Adrenal gland (tissue), 12 donors: ENCODE results near the gene MYT1. TPM values are rescaled to one million over a fixed set of nuclear protein-coding genes. Genes with fewer than 3 reads are reported as not detected.
A peak's percentile ranks its signal among the peaks of the same experiment; 100 is the strongest.

ENCODE experiments used
- DNase-seq, 7 donors: peaks; one replicate each; pipeline ENCODE4 v3.0.0-alpha.2; 2019 to 2020
- H3K27ac ChIP-seq, 5 donors: fragments of 200-600 bp; sonication (generic) in 4 of 5; 1 replicate in 3 of 5; 2 replicates in 2 of 5; pipeline versions ENCODE4 v1.5.1 to v1.8.0; 2016 to 2020; ENCODE audit warnings: mild to moderate bottlenecking in 1 of 5
- H3K27me3 ChIP-seq: fragments of 200-600 bp; 2 replicates; pipeline ENCODE4 v1.8.0; 2021
- H3K36me3 ChIP-seq, 2 donors: fragments of 200-600 bp; replicated peaks in 1 of 2; 1 replicate in 1 of 2; 2 replicates in 1 of 2; pipeline versions ENCODE4 v1.5.1 to v1.8.0; 2018 to 2022
- H3K4me1 ChIP-seq, 2 donors: fragments of 200-600 bp; replicated peaks in 1 of 2; 1 replicate in 1 of 2; 2 replicates in 1 of 2; pipeline versions ENCODE4 v1.5.1 to v1.8.0; 2018 to 2021
- H3K4me3 ChIP-seq, 4 donors: fragments of 200-600 bp; sonication (generic) in 3 of 4; one replicate each; pipeline ENCODE4 v1.5.1; 2016 to 2018
- H3K9me3 ChIP-seq, 3 donors: fragments of 200-600 bp; sonication (generic) in 1 of 3; replicated peaks in 1 of 3; 1 replicate in 2 of 3; 2 replicates in 1 of 3; pipeline versions ENCODE4 v1.5.1 to v1.8.0; 2016 to 2021
- CTCF ChIP-seq, 6 experiments: fragments of 450-650 bp in 4 of 6; fragments of 200-600 bp in 2 of 6; sonication (generic) in 1 of 6; IDR thresholded peaks; 1 replicate in 5 of 6; 2 replicates in 1 of 6; pipeline versions ENCODE4 v1.5.1 to v1.8.0; 2016 to 2021; ENCODE audit warnings: antibody characterized with exemption in 6 of 6, mild to moderate bottlenecking in 2 of 6, moderate library complexity in 1 of 6
- POLR2A ChIP-seq, 2 donors: fragments of 450-650 bp; IDR thresholded peaks; one replicate each; pipeline ENCODE4 v1.6.1; 2017; ENCODE audit warnings: antibody characterized with exemption in 2 of 2, mild to moderate bottlenecking in 2 of 2, moderate library complexity in 1 of 2
- WGBS, 4 donors: extraction: QIAGEN DNeasy Blood & Tissue Kit in 2 of 4; methylation state at CpG; one replicate each; pipeline versions ENCODE4 v1.1.5 to v1.1.7; 2013 to 2017; 5-methylcytosine and 5-hydroxymethylcytosine counted together
- intact Hi-C, 2 donors: fragments of 100-400 bp; cut with DNase I; formaldehyde crosslinking; loops; one replicate each; pipeline versions ENCODE4 v1.14.1 to v1.15.0; 2022 to 2023
- polyA plus RNA-seq, 3 donors: library from polyadenylated mRNA; stranded (reverse); fragments of 200-250 nt in 2 of 3; fragments of 350-450 nt in 1 of 3; fragmentation: Illumina TruSeq in 1 of 3; extraction: RNeasy Lipid Tissue Mini Kit (QIAGEN cat#74804) in 1 of 3; gene quantifications; one replicate each; pipeline ENCODE4 v1.2.3, GENCODE V29; 2013 to 2014
- total RNA-seq, 9 donors: library from RNA; depleted of rRNA in 4 of 9; stranded (reverse); fragments of >200 nt in 4 of 9; fragments of 120-200 nt in 1 of 9; fragmentation: NEBNext Ultra II Directional in 1 of 9; extraction: Animal tissue kit (Norgen Biotek cat#: 25700) in 1 of 9; gene quantifications; one replicate each; pipeline versions ENCODE4 v1.1.0 to v1.2.4, GENCODE V29; 2013 to 2023
- donor health status: healthy with polysubstance abuse.
- donor health status: Bipolar disorder and iron deficiency.
- donor health status: DM: yes; HTN: yes; CAD: no.
- donor health status: DM: no; HTN: no; CAD: no.
- donor health status: DM: no; HTN: no; CAD: no.
- donor health status: DM: yes; HTN: yes; CAD: no.

Gene MYT1
- total and polyA plus RNA-seq, 12 donors: 0.61 to 8.5 (median 2.7) TPM

- intact Hi-C loops: no loop called here
- peaks cover 8 to 36% of the 10 kb centered on the region in 2 donors for H3K4me1 ChIP-seq
- no peak for DNase-seq
- TF ChIP-seq POLR2A (IDR thresholded peaks at IDR 0.05): no peak
- no peak for TF ChIP-seq CTCF (IDR thresholded peaks at IDR 0.05)
- 82 to 92% (median 83%) methylated on average over 15 to 17 of the region's 17 CpGs for WGBS, 4 donors
- no peaks in the 10 kb centered on the region for H3K27me3 ChIP-seq
- no peaks in the 10 kb centered on the region for H3K36me3 ChIP-seq
- no peaks in the 10 kb centered on the region for H3K9me3 ChIP-seq
- no peak overlapping the region for H3K4me3 ChIP-seq
- no peak overlapping the region for H3K27ac ChIP-seq
Measured at GRCh38 chr20:64220891-64221527, 56.8 kb downstream of the MYT1 start.

DNA sequence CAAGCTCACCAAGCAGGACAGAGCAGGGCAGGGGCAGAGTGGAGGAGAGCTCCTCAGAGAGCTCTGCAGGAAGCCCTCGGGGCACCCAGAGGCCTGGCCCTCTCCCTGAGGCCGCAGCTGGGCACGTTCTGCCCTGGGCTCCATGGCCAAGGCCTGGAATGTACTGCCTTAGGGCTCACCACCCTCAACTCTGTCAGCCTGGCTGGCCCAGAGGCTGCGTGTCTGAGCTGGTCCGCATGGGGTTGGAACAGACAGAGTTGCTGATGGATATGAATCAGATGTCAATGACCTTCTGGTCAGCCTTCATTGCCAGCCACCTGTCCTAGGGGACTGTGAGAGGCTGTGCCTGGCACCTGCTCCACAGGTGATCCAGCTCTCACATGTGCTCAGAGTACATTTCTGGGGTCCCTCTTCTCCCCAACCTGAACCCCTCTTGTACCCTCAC lies 58.1 kb downstream of the MYT1 start:
- no peaks in the 10 kb centered on the region for H3K36me3 ChIP-seq
- H3K27ac ChIP-seq: peak overlapping the region in 3 of 5 donors; percentile 10 to 67 (median 61)
- H3K4me3 ChIP-seq: no peak overlapping the region
- 40 to 60% (median 44%) methylated on average over 1 to 5 of the region's 5 CpGs for WGBS, 4 donors
- peak in 6 of 7 donors; percentile 56 to 80 (median 63) for DNase-seq
- H3K9me3 ChIP-seq: no peaks in the 10 kb centered on the region
- H3K27me3 ChIP-seq: no peaks in the 10 kb centered on the region
- TF ChIP-seq CTCF (IDR thresholded peaks at IDR 0.05) (no peak), POLR2A (IDR thresholded peaks at IDR 0.05) (peak in 1 of 2 donors; percentile 21)
- H3K4me1 ChIP-seq: peaks cover 8 to 25% of the 10 kb centered on the region in 2 donors
- intact Hi-C loops: no loop called here

DNA sequence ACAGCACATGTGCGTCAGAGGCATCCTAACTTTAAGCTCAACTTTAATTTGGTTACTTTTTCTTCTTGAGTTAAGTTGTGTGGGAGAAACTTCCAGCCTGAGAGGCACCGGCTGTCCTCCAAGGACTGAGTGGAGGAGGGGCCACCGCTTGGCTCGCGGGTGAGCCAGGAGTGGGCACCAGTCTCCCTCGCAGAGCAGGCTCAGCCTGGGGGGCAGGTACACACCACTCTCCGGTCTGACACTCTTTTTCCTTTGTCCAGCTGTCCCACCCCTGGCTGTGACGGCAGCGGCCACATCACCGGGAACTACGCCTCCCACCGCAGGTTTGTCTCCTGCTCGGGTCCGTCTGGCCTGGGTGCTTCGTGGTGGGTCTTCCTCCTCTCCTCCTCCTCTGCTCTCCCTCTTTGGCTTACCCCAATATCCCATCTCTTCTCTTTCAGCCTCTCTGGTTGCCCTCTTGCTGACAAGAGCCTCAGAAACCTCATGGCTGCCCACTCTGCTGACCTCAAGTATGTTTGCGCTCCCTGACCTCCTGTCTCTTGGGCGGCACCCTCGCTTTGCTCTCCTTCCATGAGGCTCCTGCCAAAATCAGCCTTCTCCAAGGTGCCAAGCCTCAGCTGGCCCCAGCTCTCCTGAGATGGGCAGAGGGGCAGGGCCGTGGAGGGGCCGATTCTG lies 58.7 kb downstream of the MYT1 start:
- intact Hi-C loops: no loop called here
- Histone ChIP-seq H3K27ac (peak overlapping the region in 2 of 5 donors; percentile 61 to 67), H3K36me3 (no peaks in the 10 kb centered on the region), H3K4me3 (no peak overlapping the region), H3K27me3 (no peaks in the 10 kb centered on the region), H3K4me1 (peaks cover 8 to 25% of the 10 kb centered on the region in 2 donors), H3K9me3 (no peaks in the 10 kb centered on the region)
- 83 to 86% (median 86%) methylated on average over 19 to 20 of the region's 20 CpGs for WGBS, 4 donors
- peak in 1 of 7 donors; percentile 8 for DNase-seq
- no peak for TF ChIP-seq CTCF (IDR thresholded peaks at IDR 0.05)
- TF ChIP-seq POLR2A (IDR thresholded peaks at IDR 0.05): no peak

DNA sequence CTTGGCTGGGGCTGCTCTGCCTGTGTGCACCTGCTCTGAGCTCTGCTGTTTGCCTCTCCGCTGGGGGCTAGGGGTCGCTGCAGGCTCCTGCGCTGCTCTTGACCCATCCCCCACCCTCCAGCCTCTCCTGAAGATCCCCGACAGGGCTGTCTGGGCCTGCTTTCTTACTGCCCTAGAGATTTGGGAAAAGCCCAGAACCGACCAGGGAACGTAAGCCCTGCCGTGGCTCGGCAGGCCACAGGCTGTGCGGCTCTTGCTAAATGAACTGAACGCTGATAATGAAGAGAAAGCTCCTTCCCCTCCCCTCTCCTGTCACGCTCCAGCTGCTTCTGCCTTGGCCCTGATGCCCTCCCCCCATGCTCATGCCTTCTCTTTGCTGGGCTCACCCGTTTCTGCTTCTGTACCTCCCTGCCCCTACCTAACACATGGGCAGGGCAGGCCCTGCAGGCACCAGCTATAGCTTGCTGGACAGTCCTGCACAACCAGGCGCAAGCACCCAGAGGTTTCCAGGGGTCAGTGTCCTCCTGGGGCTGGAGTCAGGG lies 59.3 kb downstream of the MYT1 start:
- no peak overlapping the region for H3K4me3 ChIP-seq

More for the DNA sequence above, 59.3 kb downstream of the MYT1 start:
- intact Hi-C loops: no loop called here
- DNase-seq: peak in 1 of 7 donors; percentile 43
- 58 to 76% (median 67%) methylated on average over 12 to 13 of the region's 13 CpGs for WGBS, 4 donors
- Histone ChIP-seq H3K36me3 (no peaks in the 10 kb centered on the region), H3K27me3 (no peaks in the 10 kb centered on the region), H3K27ac (peak overlapping the region in 2 of 5 donors; percentile 29 to 47), H3K4me1 (peaks cover 8 to 25% of the 10 kb centered on the region in 2 donors), H3K9me3 (no peaks in the 10 kb centered on the region)
- TF ChIP-seq CTCF (IDR thresholded peaks at IDR 0.05): no peak
- no peak for TF ChIP-seq POLR2A (IDR thresholded peaks at IDR 0.05)
